Activated T-cell treated with anti-CD3 and anti-CD28 coated beads, Interleukin-2, amount 50 U/mL, for 72 hours (primary cell): ENCODE measurements around the gene SLC16A8. TPM values are rescaled to one million over a fixed set of nuclear protein-coding genes. Genes with fewer than 3 reads are reported as not detected.

Source experiments
- ATAC-seq, 2 donors: fragments of 150-1000 bp; cut with Tn5 transposase; replicated peaks in 1 of 2; 2 replicates each; pipeline ENCODE4 v1.10.0; 2021; ENCODE audit warnings: moderate library complexity in 2 of 2, mild to moderate bottlenecking in 1 of 2
- DNase-seq, 2 donors: peaks; one replicate each; pipeline ENCODE4 v3.0.0; 2021 to 2022; ENCODE audit warnings: mixed read lengths in 1 of 2
- H3K27ac Mint-ChIP-seq: one replicate; pipeline ENCODE4 v1.8.0; 2022; ENCODE audit warnings: mild to moderate bottlenecking, moderate library complexity, mixed read lengths
- H3K27me3 Mint-ChIP-seq: one replicate; pipeline ENCODE4 v1.8.0; 2022; ENCODE audit warnings: low read depth, mixed read lengths
- H3K36me3 Mint-ChIP-seq, 2 donors: one replicate each; pipeline ENCODE4 v1.8.0; 2022; ENCODE audit warnings: mixed read lengths in 2 of 2, mild to moderate bottlenecking in 1 of 2; ENCODE audit not compliant: insufficient read depth in 2 of 2
- H3K4me1 Mint-ChIP-seq: one replicate; pipeline ENCODE4 v1.8.0; 2022; ENCODE audit warnings: low read depth, mixed read lengths
- H3K4me3 Mint-ChIP-seq, 2 donors: one replicate each; pipeline ENCODE4 v1.8.0; 2022; ENCODE audit warnings: mild to moderate bottlenecking in 2 of 2, mixed read lengths in 2 of 2, moderate library complexity in 2 of 2
- H3K9me3 Mint-ChIP-seq, 2 donors: one replicate each; pipeline ENCODE4 v1.8.0; 2022; ENCODE audit warnings: mixed read lengths in 2 of 2
- total RNA-seq, 2 donors: library from RNA; stranded (reverse); gene quantifications; one replicate each; pipeline ENCODE4 v1.2.3, GENCODE V29; 2022

SLC16A8 gene
- total RNA-seq, 2 donors from 2014 or later, result not detected

DNA sequence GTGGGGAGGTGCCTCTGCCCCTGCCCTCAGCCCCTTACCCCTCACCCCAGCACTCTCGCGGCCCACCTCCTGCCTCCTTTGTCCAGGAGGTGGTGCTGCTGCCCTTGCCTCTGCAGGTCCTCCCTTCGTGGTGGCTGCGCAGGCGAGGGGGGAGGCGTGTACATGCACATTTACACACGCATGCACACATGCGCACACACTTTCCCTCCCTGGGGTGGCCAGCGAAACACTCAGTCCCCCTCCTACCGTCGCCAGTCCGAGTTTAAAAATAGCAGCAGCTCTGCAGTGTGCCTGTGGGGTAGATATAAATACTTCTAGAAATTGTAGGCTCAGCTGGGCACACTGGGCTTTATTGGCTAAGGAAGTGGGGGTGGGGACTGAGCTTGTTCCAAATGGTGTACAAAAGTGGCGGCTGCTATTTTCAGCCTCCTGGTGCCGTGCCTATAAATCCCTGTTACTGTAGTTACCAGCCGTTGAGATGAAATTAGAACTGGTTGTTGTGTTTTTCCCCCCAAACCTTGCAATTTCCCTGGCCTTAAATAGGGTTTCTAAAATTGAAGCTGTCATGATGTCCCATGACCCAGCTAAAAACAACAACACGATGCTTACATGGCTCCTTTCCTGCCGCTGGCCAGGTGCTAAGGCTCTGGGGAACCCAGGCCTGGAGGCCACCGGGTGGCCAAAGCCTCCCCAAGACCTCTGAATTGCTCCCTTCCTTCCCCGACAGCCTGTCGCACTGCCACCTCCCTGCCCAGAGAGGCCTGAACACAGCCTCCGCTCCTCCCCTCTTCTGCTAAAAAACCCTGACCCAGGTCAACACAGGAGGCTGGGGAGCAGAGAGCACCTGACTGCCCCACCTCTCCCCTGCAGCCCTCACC lies 14.4 kb downstream of the SLC16A8 start:
- H3K4me3 Mint-ChIP-seq, result no peak overlapping the region
- DNase-seq (no peak), ATAC-seq (no peak)
- H3K36me3 Mint-ChIP-seq, result peaks cover 0 to 1% of the 10 kb centered on the region in 2 donors
- no peaks in the 10 kb centered on the region for H3K9me3 Mint-ChIP-seq
- no peak overlapping the region for H3K27ac Mint-ChIP-seq
- H3K27me3 Mint-ChIP-seq, result no peaks in the 10 kb centered on the region
- no peaks in the 10 kb centered on the region for H3K4me1 Mint-ChIP-seq

DNA sequence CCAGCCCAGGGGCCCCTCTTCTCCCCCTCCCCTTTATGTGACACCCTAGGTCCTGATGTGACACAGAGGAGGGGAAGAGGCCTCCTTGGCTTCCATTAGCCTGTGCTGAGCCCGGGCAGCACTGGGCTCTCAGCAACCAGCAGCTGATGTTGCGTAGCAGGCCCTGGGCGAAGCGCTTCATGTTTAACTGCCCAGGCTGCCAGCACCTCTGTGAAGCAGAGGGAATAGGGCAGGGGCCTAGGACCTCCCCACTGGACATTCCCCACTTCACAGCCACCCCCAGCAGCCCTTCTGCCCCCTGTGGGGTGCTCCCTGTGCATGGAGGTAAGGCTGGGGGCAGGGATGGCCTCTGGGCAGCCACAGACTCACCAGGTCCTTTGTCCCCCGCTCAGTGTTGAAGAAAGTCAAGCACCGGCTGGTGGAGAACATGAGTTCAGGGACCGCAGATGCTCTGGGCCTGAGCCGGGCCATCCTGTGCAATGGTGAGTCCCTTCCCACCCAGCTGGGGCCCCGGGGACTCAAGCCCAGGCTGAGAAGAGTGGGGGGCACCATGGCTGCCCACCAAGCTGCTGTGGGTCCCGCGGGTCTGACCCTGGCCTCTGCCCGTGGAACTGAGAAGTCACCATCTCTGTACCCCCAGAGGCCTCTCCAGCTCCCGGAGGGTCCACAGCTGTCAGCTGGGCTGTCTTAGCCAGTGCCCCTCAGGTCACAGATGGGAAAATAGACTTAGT lies 15.2 kb downstream of the SLC16A8 start:
- no peaks in the 10 kb centered on the region for H3K4me1 Mint-ChIP-seq
- DNase-seq, result no peak
- peaks cover 0 to 1% of the 10 kb centered on the region in 2 donors for H3K36me3 Mint-ChIP-seq
- H3K4me3 Mint-ChIP-seq, result no peak overlapping the region
- H3K9me3 Mint-ChIP-seq, result no peaks in the 10 kb centered on the region
- no peak overlapping the region for H3K27ac Mint-ChIP-seq
- H3K27me3 Mint-ChIP-seq, result no peaks in the 10 kb centered on the region
- no peak for ATAC-seq

DNA sequence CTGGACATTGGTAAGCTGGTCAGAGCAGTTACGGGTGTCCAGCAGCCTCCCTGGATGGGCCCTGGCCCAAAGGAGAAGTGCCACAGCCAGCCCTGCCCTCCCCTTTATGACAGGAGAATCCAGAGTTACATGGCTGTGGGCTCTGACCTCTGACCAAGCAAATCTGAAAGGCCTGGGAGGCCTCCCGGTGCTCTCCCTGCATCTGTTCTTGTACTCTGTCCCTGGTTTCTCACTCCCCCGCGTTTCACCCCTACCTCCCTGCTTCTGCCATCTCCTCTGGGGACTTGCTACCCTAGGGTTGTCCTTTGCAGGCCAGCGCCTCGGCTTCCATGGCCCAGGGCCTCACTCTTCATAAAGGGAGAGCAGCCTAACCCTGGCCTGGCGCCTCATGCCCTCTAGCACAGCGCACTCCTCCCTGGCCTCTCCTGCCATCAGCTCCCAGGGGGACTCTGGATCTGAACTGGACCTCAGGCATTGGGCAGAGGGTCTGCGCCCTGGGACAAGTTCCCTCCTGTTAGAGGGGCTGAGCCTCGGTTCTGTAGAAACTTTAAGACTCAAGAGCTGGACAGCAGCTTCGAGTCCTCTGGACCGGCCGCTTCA lies 16.1 kb downstream of the SLC16A8 start:
- no peak overlapping the region for H3K4me3 Mint-ChIP-seq
- H3K9me3 Mint-ChIP-seq, result no peaks in the 10 kb centered on the region
- peaks cover 0 to 1% of the 10 kb centered on the region in 2 donors for H3K36me3 Mint-ChIP-seq
- no peaks in the 10 kb centered on the region for H3K4me1 Mint-ChIP-seq
- H3K27ac Mint-ChIP-seq, result no peak overlapping the region
- DNase-seq, result no peak
- no peaks in the 10 kb centered on the region for H3K27me3 Mint-ChIP-seq
- no peak for ATAC-seq

DNA sequence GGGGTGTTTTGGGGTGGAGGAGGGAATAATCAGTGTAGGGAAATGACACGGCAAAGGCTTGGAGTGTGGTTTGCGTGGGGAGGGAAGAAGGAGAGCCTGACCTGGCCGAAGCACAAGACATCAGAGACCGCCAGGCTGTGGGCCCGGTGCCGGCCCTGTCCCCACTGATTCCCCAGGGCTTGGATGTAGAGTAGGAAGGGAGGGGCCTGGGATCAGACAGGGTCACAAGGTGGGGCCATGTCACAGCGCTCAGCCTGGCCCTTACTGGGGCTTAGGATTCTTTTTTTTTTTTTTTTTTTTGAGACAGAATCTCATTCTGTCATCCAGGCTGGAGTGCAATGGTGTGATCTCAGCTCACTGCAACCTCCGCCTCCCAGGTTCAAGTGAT lies 17.0 kb downstream of the SLC16A8 start:
- Mint-ChIP-seq H3K27me3 (no peaks in the 10 kb centered on the region), H3K4me1 (no peaks in the 10 kb centered on the region), H3K36me3 (peaks cover 3 to 4% of the 10 kb centered on the region in 2 donors), H3K4me3 (no peak overlapping the region), H3K9me3 (no peaks in the 10 kb centered on the region), H3K27ac (no peak overlapping the region)
- DNase-seq, result no peak
- no peak for ATAC-seq

DNA sequence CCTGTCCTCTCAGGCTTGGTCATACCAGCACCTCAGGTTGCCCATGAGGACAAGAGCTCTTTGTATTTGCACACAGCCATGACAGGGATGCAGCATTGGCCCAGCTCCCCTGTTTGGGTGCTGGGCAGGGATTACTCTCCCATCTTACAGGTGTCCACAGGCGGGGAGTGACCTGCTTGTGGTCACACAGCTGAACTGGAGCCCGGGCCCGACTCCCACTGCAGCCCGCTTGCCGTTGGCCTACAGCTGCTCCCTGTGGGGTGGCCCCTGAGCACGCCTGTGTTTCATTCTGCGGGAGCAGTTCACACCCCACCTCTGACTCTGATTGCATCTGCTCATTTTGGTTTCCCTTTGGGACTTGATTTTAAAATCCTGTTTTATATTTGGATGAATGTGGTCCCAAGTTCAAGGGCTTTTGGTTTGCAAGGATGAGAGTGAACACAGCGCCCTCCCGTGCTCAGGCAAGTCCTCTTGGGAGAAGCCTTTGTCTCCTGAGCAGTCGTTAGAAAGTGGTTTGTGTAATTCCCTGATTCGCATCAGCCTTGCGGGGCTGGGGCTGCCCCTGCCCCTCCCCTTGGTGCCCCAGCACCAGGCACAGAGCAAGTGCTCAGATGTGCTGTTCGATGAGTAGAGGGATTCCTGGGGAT lies 17.5 kb downstream of the SLC16A8 start:
- no peak for ATAC-seq
- Mint-ChIP-seq H3K36me3 (peaks cover 3 to 6% of the 10 kb centered on the region in 2 donors), H3K27me3 (no peaks in the 10 kb centered on the region), H3K9me3 (no peaks in the 10 kb centered on the region), H3K4me3 (no peak overlapping the region), H3K27ac (no peak overlapping the region), H3K4me1 (no peaks in the 10 kb centered on the region)
- DNase-seq, result no peak

DNA sequence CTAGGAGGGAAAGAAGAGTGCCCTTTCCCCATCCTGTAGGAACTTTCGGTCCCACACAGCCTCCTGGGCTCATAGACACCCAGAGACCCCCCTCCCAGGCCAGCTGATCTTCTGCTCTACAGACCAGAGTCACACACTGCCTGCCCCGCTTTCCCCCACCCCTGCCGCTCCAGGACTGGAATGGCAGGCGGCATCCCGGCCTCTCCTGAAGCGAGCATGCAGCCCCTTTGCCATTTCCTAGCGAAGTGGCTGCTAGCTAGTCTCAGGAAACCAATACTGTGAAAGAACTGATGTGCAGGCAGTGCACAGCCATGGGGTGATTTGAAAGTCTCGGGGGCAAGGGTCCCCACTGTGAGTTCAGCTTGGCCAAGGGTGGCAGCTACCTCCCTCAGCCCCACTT lies 18.4 kb downstream of the SLC16A8 start:
- DNase-seq, result no peak
- Mint-ChIP-seq H3K27ac (no peak overlapping the region), H3K9me3 (no peaks in the 10 kb centered on the region), H3K4me1 (no peaks in the 10 kb centered on the region), H3K36me3 (peaks cover 3 to 6% of the 10 kb centered on the region in 2 donors), H3K27me3 (no peaks in the 10 kb centered on the region), H3K4me3 (no peak overlapping the region)
- ATAC-seq, result no peak

DNA sequence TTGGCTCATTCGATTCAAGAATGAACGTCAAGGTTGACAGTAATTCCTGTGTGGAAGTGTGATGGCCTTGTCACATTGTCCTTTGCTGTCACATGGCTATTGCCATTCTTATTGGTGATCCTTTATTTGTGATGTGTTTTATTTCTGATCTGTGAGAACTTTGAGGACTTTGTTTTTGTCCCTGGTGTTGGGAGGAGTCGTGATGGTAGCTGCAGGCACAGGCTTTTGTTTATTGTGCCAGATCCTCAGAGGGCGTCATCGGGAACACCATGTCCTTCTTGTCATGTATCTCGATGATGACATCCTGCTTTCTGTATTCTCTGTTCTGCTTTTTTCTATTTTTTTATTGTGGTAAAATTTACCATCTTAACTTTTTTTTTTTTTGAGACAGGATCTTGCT lies 21.2 kb downstream of the SLC16A8 start:
- peaks cover 3 to 7% of the 10 kb centered on the region in 2 donors for H3K36me3 Mint-ChIP-seq
- no peak overlapping the region for H3K4me3 Mint-ChIP-seq
- H3K27ac Mint-ChIP-seq, result no peak overlapping the region
- no peaks in the 10 kb centered on the region for H3K27me3 Mint-ChIP-seq
- no peaks in the 10 kb centered on the region for H3K9me3 Mint-ChIP-seq
- ATAC-seq (no peak), DNase-seq (no peak)
- H3K4me1 Mint-ChIP-seq, result peaks cover 5% of the 10 kb centered on the region

DNA sequence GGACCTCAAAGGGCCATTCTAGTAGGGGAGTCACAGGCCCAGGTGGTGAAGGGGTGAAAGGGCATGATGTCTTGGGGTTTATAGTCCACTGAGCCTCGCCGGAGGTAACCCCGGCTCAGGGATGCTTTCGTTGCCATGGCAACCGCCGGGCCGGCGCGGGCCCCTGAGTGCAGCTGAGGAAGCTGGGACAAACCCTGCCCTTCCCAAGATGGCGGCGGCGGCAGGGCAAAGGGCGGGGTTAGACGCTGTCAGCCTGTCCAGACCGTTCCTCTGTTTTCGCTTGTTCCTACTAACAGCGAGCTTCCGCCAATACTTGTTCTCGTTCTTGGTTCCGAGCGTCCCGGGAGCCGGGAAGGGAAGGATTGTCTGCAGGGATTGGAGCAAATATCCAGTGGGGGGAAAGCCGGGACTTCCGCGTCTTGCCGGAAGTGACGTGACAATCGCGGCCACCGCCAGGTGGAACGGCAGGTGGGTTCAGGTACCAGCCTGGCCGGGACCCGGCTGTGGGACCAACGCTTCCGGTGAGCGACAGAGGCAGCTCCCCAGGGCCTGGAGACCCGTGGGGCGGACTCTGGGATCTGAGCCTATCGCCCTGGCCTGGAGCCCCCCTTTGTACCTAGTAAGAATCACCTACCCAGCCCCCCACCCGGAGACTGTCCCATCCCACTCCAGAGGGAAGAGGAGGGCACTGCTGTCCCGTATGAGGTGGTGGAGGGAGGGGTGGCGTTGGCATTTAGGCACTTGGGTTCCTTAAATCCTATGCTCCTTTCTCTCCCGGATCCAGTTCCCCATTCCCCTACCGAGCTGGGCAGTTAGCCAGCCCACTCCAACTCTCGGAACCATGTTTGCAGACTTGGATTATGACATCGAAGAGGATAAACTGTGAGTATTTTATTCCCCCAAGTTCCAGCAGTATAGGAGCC lies 26.8 kb downstream of the SLC16A8 start, which contains the start of gene PICK1:
PICK1 (plus strand) TSS at position 436 of the 923 bp plus-strand sequence; CDS start at position 842, 406 bp downstream.
- Mint-ChIP-seq H3K4me1 (peaks cover 23% of the 10 kb centered on the region), H3K9me3 (no peaks in the 10 kb centered on the region), H3K27ac (peak within 1 kb of the TSS; percentile 92), H3K4me3 (peak within 1 kb of the TSS; percentile 86 to 91), H3K27me3 (no peaks in the 10 kb centered on the region), H3K36me3 (peaks cover 0 to 5% of the 10 kb centered on the region in 2 donors)
- DNase-seq, result peak; percentile 84 to 87
- peak; percentile 89 for ATAC-seq

DNA sequence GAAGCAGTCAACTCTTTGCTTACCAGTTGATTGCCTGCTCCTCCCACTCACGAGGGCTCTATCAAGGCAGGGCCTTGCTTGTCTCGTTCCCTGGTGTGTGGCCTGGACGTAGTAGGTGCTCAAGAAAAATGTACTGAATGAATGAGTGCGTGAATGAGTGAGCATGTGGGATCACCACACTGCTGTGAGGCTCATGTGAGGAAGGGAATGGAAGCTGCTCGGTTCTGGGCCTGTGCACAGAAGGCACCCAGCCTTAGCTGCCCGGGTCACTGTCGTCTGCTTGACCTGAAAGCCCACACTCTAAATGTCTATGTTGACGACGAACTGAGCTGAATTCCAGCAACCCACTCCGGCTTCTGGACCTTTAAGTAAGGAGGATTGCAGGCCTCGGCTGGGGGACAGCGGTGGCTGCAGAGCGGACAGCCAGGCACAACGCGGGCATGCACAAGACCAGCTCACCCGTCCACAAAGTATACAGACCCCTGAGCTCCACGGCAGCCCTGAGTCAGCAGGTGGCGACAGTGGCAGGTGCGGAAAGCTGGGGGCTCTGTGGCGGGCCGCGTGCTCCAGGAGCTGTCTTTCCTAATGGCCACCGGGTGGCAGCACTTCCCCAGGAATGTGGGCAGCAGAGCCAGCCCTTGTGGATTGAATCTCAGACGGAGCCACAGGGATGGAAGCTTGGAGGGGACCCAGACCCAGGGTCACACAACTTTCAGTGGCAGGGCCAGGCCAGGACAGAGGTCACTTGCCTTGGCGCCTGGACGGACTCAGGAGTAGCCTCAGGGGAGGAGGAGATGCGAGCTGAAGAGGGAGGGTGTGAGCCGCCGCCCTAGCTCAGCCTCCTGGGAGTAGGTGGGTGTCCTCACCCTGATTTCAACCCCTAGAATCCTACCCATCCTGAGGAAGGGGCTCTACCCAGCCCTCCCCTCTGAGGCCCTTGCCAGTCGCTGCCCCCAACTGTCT lies 31.8 kb downstream of the SLC16A8 start:
- no peaks in the 10 kb centered on the region for H3K9me3 Mint-ChIP-seq
- H3K4me3 Mint-ChIP-seq, result no peak overlapping the region
- no peaks in the 10 kb centered on the region for H3K36me3 Mint-ChIP-seq
- DNase-seq (peak; percentile 80), ATAC-seq (peak; percentile 78 to 80)
- no peak overlapping the region for H3K27ac Mint-ChIP-seq
- H3K4me1 Mint-ChIP-seq, result peaks cover 18% of the 10 kb centered on the region
- H3K27me3 Mint-ChIP-seq, result no peaks in the 10 kb centered on the region

DNA sequence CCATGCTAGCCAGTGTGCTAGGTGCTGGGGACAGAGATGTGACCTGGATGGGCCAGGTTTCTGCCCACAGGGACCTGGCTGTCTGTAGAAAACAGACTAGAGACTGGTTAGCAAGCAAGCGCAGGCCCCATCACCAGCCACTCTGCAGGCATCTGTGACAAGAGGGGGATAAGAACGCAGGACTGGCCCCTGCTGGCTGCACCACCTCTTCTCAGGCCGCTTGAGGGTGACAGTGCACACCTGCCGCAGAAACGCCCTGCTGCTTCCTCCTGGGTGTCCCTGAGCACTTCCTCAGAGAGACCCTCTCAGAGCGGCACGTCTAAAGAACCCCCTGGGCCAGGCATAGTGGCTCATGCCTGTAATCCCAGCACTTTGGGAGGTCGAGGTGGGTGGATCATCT lies 32.7 kb downstream of the SLC16A8 start:
- Mint-ChIP-seq H3K27me3 (no peaks in the 10 kb centered on the region), H3K36me3 (no peaks in the 10 kb centered on the region), H3K4me3 (no peak overlapping the region), H3K9me3 (no peaks in the 10 kb centered on the region), H3K4me1 (peaks cover 9% of the 10 kb centered on the region), H3K27ac (no peak overlapping the region)
- DNase-seq (no peak), ATAC-seq (no peak)

DNA sequence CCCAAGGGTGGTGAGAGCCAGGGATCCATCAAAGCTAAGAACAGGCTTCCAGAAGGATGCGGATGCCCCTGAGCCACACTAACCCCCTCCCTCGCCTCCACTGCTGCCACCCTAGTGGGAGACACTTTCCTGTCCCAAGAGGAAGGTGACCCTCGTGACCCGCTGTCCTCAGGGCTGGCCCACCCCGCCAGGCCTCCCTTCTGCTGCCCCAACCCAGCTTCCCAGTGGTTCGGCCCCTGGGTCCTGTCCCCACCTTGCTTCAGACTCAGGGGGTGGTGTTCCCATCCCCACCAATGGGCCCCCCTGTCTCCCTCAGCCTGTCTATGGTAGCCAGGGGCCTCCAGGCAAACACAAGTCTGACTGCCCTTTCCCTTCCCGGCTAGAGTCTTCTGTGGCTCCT lies 33.3 kb downstream of the SLC16A8 start:
- Mint-ChIP-seq H3K36me3 (no peaks in the 10 kb centered on the region), H3K27me3 (no peaks in the 10 kb centered on the region), H3K4me1 (peaks cover 7% of the 10 kb centered on the region), H3K27ac (no peak overlapping the region), H3K4me3 (no peak overlapping the region), H3K9me3 (no peaks in the 10 kb centered on the region)
- no peak for ATAC-seq
- DNase-seq, result no peak
